ENCODE measurements around the gene NCOR1.
"Not testable (repeated sequence)": the region's sequence is repeated elsewhere in the genome, so short reads cannot be mapped to it uniquely, and the experiment has no call there.

The NCOR1 gene

DNA sequence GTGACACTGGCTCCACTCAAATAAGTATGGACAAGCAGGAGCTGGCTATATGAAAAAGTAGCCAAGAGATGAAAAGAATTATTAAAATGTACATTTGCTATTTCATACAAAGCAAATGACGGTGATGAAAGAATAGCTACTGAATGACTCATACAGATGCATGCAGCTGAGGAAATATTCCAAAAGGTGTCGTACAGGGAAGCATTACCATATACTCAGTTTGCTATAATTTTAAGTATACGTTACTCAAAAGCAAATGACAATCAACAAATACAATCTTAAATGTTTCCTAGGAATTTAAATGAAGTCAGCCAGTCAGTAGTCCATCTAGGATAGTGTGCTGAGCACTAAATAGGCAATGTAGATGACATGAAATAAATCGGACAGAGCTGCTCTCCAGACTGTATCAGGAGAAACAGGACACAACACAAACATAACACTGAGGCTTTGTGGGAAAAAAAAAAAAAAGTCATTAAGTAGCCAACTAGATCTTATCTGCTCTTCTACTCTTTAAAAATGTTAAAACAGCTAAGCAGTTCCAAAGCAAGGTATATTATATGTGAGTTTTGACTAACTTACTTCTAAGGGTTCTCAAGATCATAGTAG, 65.0 kb downstream of the NCOR1 start:
- DNase-seq (ENCODE audit: low read depth), result no peak

DNA sequence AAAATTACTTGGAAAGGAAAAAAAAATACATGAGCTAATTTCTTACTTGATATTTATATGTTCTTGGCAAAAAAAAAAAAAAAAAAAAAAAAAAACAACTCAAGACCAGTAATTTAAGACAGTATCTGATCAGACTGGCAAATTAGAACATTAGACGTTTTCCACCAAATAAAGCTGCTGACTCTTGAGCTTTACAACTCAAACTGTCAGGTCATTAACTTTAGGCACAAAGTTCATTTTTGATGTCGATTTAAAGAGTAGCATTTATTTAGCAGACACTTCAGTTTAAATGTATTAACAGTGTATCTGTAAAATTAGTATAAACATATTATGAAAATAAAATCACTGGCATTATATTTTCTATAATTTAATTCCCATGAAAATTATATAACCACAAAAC, 66.7 kb downstream of the NCOR1 start:
- no peak for DNase-seq (ENCODE audit: low read depth)

DNA sequence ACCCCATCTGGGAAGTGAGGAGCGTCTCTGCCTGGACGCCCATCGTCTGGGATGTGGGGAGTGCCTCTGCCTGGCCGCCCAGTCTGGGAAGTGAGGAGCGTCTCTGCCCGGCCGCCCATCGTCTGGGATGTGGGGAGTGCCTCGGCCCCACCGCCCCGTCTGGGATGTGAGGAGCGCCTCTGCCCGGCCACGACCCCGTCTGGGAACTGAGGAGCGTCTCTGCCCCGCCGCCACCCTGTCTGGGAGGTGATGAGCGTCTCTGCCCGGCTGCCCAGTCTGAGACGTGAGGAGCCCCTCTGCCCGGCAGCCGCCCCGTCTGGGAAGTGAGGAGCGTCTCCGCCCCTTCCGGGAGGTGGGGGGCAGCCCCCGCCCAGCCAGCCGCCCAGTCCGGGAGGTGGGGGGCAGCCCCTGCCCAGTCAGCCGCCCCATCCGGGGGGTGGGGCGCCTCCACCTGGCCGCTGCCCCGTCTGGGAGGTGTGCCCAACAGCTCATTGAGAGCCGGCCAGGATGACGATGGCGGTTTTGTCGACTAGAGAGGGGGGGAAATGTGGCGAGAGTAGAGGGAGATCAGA, 69.9 kb downstream of the NCOR1 start:
- not testable (repeated sequence) for DNase-seq (ENCODE audit: low read depth)

DNA sequence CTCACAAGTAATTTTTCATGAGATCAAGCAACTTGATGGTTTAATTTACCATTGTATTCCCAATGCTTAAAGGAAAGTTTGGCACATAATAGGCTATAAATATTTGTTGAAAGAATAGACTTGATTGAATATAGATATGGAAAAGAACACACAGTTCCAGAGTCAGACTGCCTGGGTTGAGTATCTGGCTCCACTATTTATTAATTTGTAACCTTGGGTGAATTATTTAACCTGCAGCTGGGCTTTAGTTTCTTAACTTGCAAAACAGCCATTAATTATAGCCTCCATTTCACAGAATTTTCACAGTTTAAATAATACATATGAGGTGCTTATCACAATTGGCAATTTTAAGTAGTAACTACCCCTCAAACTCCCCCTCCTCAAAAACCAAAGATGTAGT, 73.6 kb downstream of the NCOR1 start:
- DNase-seq (ENCODE audit: low read depth), result no peak

DNA sequence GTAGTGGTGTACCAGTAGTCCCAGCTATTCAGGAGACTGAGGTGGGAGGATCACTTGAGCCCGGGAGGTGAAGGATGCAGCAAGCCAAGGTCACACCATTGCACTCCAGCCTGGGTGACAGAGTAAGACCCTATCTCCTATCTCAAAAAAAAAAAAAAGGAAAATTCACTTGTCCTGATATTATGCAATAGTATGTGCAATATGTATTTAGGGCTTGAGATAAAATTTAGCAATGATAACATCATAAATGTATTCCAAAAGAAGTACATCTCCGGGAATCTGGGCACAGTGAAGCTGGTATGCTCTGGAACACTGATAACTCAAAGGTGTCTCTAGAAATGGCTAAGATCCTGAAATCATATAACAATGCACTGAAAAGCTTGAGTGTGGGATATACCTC, 74.5 kb downstream of the NCOR1 start:
- no peak for DNase-seq (ENCODE audit: low read depth)

DNA sequence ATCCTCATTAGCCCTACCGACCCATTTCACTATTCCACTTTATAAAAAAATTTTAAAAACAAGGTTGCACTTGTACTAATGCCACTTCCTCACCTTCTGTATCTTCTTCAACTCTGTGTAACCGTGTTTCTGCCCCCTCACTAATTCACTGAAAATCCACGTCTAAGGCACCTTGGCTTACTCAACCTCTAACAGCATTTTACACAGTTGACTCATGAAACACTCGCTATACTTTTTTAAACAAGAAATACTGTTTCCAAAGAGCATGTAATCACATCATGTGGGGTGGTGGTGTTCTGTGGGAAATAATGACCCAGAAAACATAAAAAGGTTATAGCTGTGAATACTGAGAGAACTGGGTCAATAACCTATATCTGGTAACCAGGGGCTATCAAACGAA, 79.9 kb downstream of the NCOR1 start:
- DNase-seq (ENCODE audit: low read depth), result no peak

DNA sequence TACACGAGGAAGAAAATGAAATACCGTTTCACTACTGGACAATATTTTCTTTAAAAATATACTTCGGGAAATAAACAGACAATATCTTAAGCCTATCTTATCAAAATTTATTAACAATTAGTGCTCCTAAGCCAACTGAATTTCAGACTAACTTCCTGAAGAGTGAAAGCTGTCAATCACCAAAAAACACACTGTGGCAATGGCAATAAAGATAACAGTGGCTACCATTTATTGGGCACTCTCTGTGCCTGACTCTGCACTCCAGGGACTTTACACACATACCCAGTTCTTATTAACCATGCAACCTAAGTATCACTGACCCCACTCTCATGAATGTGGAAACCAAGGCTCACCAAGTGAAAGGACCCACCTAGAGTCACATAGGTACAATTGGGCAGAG, 83.7 kb downstream of the NCOR1 start:
- no peak for DNase-seq (ENCODE audit: low read depth)

DNA sequence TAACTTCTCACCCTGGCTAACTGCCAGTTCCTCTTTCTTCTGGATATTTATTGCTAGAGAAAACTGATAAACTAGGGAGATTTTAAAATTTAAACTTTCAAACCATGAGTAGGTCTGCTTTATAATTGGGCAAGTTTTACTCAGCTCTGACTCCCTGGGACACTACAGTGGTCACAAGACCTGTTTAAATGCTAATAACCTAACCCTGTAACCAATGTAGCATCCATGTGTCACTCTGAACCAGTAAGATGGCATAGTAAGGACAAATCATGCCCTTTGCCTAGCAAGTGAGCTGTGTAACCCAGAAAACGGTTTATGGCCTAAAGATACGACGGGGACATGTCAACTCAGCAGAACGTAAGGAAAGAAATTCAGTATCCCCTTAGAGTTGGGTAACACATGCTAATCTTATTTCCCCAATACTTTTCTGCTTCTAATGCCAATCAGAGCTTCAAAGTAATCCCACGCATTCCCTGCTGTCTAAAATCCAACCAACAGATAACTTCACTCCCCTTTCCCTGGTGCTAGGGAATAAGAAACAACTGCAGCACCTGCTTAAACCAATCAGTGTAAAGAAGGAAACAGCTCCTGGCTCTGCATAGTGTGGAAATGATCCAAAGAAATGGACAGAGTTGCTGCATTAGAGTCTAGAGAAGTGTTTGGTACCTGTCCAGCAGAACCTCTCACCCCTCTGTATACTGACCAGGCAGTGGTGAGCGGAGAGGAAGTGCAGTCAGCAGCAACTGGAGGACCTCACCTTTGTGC, 85.7 kb downstream of the NCOR1 start:
- no peak for DNase-seq (ENCODE audit: low read depth)

DNA sequence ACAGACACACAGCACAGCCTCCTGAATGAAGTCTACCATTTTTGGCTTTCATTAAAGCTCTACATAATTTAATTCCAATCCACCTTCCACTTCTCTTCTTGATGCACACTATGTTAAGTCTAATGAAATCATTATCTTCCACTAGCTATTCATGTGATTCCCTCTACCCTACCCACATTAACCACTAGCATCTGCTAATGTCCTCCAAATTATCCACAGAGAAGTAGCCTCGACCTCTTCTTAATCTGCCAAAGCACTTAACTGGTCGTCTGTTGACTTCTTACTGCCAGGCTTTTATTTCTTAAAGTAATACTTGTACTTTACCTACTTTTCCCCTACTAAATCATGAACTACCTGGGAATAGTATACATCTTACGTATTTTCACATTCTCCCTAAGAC, 91.8 kb downstream of the NCOR1 start:
- DNase-seq (ENCODE audit: low read depth), result no peak

DNA sequence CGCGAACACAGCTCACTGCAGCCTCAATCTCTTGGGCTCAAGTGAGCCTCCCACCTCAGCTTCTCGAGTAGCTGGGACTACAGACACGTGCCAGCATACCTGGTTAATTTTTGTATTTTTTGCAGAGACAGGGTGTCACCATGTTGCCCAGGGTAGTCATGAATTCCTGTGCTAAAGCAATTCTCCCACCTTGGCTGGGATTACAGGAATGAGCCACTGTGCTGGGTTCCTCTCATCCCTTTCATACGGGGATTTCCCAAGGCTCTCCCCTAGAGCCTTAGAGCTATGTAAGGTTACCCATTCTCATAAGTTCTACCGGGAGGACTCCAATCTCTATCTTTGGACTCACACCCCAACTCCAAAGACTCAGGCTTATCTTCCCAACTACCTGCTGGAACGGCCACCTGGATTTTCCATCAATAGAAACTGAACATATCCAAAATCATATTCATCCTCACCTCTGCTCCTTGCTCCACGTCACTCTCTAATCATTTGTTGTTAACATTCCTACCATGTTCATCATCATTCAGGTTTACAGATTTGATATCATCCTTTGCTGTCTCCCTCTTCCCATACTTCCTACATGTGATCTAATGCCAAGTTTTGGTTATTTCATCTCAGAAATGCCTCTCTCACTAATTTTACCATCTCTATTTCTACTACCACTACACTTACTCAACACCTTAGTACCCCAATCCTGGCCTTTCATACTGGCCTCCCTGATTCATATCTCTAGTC, 92.5 kb downstream of the NCOR1 start:
- DNase-seq (ENCODE audit: low read depth), result no peak

DNA sequence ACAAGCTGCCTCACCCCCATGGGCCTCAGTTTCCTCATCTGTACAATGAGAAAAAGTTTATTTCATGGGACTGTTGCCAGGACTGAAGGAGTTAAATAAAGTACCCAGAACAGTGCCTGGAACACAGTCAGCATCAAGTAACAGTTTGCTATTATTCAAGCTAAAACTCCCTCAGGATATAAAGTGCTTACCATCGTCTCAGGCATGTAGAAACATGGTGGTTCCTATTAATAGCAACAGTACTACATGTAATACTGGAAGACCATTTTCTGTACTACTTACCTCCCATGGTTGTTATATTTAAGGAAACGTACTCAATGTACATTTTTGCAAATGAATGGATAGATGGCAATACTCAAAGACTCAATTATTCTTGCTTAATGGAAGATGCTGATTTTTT, 93.4 kb downstream of the NCOR1 start:
- no peak for DNase-seq (ENCODE audit: low read depth)

DNA sequence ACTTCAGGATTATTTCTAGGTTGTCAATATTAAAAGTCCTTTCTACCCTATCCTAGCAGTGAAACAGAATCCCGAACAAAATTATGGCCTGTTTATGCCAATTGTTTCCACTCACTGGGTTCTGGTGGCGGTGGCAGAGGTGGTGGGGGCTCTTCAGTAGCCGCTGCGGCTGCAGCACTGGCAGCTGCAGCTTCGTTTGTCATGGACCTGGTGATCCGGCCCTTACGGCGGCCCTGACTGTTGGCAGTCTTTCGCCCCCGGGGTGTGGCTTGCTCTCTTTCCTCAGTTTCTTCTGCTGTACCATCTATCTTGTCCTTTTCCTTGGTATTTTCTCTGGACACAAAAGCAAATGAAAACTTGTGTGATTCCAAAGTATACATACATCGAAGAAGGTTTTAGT, 94.4 kb downstream of the NCOR1 start:
- DNase-seq (ENCODE audit: low read depth), result no peak

DNA sequence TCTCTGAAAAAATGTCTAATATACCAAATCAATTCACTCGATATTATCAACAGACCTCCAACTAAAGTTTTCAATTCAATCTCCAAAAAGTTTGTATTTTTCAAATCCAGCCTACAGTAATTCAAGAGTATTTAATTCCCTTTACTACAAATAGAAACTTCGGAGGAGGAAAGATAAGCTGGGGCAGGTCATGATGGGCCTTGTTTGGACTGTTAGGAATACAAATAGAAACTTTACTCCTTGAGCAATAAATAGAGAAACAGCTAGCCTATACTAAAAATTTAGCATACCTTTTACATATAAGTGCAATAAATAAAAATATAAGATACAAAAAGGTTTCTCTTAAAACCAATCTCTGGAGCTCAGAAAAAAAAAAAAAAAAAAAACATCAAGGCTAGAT, 98.2 kb downstream of the NCOR1 start:
- DNase-seq (ENCODE audit: low read depth), result no peak

DNA sequence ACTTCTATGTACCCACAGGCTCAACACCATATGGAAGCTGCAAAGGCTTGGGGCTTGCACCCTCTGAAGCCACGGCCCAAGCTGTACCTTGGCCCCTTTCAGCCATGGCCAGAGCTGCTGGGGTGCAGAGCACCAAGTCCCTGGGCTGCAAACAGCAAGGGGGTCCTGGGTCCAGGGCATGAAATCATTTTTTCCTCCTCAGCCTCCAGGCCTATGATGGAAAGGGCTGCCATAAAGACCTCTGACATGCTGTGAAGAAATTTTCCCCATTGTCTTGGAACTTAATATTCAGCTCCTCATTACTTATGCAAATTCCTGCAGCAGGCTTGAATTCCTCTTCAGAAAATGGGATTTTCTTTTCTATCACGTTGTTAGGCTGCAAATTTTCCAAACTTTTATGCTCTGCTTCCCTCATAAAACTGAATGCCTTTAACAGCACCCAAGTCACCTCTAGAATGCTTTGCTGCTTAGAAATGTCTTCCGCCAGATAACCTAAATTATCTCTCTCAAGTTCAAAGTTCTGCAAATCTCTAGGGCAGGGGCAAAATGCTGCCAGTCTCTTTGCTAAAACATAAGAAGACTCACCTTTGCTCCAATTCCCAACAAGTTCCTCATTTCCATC, 100.1 kb downstream of the NCOR1 start:
- DNase-seq (ENCODE audit: low read depth), result not testable (repeated sequence)

DNA sequence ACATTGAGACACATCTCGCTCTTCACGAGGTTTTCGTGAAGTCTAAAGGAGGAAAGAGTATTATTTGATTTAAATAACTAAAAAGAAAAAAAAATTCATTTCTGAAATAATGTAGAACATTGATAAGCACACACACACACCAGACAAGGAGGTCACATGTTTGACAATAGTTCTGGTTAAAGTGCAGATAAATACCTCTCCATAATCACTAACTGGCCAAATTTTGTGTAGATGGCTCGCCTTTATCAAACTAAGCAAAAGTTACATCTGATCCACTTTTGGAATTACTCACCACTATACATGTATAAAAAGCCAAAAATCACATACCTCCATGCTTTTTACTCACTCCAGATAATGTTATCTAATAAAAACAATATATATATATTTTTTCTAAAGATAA, 106.5 kb downstream of the NCOR1 start:
- no peak for DNase-seq (ENCODE audit: low read depth)

DNA sequence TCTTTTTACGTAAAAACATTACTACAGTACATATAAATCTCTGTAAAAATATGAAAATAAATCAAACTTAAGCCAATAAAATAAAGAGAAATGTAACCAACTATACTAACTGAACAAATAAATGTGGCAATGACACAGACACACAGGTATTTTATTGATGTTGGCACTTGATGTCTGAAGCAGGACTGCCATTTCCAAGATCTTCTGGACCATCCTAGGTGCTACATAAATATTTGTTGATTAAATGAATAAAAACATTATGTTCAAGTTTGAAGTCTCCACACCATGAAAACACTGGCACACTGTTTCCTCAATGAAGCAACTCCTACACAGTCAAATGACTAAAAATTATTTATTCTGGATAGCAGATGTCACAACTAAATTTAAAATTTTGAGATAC, 106.9 kb downstream of the NCOR1 start:
- no peak for DNase-seq (ENCODE audit: low read depth)

DNA sequence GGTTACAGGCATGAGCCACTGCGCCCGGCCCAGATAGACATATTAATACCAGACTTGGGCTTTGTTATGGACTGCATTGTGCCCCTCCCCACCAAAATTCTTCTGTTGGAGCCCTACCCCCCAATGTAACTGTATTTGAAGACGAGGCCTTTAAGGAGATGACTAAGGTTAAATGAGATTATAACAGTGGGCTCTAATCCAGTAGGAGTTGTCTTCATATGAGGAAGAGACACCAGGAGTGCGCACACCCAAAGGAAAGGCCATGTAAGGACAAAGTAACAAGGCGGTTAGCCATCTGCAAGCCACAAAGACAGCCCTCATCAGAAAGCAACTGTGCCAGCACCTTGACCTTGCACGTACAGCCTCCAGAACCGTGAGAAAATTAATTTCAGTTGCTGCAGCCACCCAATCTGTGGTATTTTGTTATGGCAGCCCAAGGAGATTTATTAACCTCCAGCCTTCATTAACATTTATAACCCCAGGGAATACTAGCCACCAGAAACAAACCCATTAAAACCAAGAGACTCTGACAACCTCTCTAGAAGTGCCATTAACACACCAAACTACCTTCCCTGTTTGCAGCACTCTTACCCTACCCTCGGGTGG, 108.1 kb downstream of the NCOR1 start:
- DNase-seq (ENCODE audit: low read depth), result no peak

DNA sequence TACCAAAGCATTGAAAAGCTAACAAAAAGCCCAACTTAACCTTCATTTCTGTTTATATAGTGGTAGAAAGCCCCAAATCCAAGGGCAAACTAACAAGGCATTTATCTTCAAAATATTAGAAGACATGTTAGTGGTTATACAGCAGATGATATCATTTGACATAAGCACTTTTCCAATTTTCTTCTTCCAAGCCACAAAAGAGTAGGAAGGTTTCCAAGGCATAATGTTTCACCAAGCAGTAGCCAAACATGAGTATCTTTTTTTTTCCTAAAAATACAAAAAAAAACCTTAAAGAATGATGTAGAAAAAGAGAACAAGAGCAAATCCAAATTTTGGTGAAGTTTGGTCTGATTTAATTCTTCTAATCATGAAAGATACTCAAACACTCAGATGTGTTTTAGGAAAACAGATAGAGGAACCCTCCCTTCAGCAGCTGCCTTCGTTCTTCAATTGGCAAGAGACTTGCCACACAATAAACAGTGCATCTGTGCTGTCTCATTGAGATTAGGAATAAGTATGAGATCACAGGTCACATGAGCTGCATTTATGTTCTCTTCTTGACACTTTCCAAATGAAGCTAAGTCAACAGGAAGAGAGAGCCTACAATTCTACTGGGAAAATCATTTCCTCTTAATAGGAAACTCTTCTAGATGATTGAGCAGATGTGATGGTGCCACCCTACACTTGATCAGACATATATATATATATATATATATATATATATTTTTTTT, 109.0 kb downstream of the NCOR1 start:
- DNase-seq (ENCODE audit: low read depth), result no peak

DNA sequence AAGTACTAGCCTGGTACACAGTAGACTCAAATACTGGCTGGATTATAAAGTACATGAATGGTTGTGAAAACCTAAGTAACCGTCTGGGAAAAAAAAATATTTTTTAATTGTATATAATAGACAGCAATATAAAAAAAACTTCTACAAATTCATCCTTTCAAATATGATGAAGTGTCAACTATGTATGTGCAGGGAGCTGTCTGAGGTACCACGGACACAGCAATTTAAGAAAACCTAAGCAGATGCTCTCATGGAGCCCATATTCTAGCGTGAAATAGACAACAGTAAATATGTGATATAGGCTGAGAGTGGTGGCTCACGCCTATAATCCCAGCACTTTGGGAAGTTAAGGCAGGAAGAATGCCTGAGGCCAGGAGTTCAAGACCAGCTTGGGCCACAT, 111.1 kb downstream of the NCOR1 start:
- DNase-seq (ENCODE audit: low read depth), result no peak

DNA sequence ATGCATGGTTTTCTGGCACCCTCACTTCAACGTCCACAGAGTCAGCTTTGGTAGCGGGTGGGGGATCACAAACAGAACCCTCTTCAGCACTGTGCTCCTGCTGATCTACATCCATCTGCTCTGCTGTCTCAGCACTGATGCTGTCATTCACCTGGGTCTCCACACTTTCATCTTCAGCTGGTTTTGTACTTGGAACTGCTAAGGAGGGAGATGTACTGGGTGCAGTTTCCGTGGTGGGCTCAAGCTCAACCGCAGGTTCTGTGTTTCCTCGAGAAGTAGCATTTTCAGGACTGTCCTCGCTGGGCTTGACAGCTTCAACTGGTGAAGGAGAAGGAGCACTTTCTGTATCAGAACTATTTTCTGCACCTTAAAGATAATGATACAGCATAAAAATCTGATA, 113.9 kb downstream of the NCOR1 start:
- no peak for DNase-seq (ENCODE audit: low read depth)

DNA sequence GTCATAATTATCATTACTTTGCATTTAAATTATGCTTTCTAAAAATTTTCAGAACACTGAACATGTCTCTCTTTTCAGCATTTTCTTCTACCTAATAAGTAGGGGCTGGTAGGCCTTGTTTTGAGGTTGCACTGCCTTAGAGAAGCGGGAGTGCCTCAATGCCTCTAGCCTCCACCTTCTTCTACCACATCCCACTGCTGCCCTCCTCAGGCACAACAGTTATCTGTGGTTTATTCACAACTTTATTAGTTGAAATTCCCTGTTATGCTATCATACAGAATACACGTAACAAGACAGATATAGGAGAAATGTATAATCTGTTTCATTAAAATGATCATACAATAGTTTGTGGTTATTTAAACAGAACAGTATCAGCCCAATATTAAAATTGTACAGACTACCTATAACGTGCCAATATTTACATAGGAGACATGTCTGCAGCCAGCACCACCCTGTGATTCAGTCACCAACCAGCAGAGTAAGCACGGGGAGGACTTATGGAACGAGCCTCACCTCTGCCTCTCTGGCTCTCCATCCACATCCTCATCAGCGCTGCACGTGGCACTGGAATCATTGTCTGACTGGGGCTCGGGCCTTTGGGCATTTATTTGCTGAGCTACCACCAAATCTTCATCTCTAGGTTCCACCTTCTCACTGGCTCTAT, 114.5 kb downstream of the NCOR1 start:
- DNase-seq (ENCODE audit: low read depth), result no peak

All from T follicular helper cell (primary cell).